Retina (tissue), 1 donor: ENCODE data around the gene SETBP1.

ENCODE experiments used
- DNase-seq: peaks from one replicate; pipeline ENCODE4 v3.0.0-alpha.2; 2016

SETBP1 gene

GRCh38 chr18:44733069-44733753 is 52.5 kb downstream of the SETBP1 start:
- DNase-seq, result peak; percentile 37

DNA sequence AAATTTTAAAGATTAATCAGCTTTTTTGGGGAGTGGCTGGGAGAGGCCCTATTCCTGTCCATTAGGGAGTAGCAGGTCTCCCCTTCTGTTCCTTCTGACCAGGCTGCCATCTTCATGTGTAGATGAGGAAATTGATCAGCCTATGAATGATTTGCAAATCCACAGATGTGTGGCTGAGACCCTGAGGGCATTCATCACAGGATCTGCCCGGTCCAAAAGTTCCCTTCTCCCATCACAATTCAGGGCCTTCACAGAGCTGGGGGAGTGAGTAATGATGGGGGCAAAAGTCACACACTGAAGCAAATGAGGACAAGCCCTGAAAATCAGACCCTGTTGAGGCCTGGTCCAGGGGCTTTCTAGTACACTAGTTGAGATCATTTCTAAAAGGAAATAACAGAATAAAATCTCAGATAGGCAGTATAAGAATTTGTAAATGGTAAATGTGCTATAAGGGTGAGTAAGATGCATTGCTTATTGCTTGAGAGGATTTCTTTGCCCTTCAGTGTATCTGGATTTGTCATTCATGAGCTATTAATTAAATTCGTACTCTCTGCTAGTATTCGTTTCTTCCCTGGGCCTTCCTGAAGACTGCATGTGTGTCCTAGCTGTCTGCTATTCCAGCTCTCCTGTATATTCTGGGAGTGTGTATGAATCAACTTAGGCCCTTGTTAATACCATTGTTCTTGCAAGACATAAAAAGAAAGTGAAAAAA is 53.2 kb downstream of the SETBP1 start:
- DNase-seq, result no peak

- DNase-seq, result no peak
Observed at GRCh38 chr18:44735096-44735495, 54.4 kb downstream of the SETBP1 start.

- no peak for DNase-seq
Observed at GRCh38 chr18:44736664-44737380, 56.1 kb downstream of the SETBP1 start.

DNA sequence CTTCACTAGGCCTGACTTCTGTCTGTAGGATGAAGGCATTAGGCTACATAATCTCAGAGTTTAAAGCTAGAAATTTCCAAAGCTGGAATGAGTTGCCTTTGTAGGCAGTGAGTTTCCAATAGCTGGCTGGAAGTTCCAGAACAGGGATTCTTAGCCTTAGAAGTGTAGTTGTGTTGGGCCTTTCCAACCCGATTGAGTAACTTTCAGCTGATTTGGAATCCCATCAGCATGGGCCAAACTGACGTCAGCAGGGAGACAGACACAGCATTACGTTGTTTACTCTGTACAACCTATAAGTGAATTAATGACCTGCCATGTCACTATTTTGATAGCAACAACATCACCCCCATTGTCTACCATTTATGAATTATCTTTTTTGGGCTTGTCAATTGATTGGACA is 56.9 kb downstream of the SETBP1 start:
- no peak for DNase-seq

GRCh38 chr18:44740000-44740399 is 59.3 kb downstream of the SETBP1 start:
- DNase-seq, result no peak

GRCh38 chr18:44741085-44741484 is 60.4 kb downstream of the SETBP1 start:
- no peak for DNase-seq

DNA sequence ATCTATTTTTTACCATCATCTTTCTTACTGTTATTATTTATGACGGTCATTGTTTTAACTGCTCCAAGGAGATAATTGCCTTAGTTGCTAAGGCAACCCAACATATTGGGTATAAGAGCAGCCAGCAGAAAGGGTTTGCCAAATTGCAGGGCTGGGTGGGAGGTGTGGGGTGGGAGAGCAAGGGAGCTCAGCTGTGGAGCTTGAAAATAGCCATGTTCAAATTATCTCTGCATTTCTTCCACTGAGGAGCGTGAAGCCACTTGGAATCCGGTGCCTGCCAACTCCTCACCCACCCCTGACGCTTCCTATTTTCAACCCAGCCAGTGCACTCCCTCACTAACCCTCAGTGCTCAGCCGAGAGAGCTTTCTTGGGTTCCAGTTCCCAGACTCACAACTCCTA is 60.8 kb downstream of the SETBP1 start:
- no peak for DNase-seq

DNA sequence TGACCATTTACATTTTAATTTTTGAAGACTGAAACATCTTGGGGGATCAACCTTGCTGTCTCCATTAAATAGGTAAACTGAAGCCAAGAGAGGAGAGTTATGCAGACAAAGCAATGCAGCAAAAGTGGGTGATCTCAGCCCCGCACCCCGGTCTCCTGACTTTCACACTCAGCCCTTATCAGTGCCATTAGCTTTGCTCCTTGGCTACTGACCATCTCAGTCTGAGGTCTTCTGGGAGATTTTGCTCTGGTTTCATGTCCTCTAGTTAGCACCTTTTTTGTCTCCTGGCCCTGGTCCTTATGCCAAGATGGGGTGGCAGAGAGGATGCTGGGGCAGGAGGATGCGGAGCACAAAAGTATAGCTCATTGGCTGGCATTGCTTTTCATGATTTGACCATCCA is 61.4 kb downstream of the SETBP1 start:
- peak; percentile 11 for DNase-seq

GRCh38 chr18:44742718-44743311 is 62.1 kb downstream of the SETBP1 start:
- peak; percentile 64 for DNase-seq

GRCh38 chr18:44743631-44744030 is 62.9 kb downstream of the SETBP1 start:
- DNase-seq, result no peak

GRCh38 chr18:44744161-44745121 is 63.8 kb downstream of the SETBP1 start:
- peak; percentile 94 for DNase-seq

DNA sequence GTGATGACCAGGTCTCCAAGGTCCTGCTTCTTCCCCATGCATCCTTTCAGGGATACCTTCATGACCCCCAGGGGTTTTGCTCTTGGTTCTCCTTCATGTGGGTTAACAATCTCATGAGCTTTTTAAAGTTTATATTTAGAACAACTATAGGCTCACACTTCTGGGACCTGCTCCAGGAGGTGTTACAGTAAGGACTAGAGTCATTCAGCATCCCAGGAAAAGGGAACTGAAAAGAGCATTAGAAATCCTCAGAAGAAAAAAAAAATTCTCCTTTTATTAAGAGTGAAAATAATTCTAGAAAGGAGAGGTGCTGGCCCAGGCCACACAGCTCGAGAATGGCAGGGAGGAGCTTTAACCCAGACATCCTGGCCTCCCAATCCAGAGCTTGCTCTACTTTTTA is 66.5 kb downstream of the SETBP1 start:
- no peak for DNase-seq

DNA sequence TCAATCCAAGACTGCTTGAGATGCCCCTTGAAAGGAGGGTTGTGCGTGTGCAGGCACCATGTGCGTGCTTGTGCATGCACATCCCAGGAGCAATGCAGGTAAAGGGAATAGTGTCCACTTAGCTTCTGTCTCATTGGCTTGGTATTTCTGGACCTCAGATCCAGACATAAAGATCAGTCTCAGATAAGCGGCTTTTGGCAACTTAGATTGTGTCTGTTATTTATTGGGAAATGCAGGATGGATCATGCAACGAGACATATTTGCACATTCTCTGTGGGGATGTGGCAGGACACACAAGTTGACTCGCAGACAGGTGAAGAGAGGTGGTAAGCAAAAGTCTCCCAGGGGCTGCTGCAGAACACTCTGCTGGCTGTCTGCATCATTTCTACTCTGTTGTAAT is 67.9 kb downstream of the SETBP1 start:
- no peak for DNase-seq

GRCh38 chr18:44750774-44751173 is 70.1 kb downstream of the SETBP1 start:
- DNase-seq, result no peak

DNA sequence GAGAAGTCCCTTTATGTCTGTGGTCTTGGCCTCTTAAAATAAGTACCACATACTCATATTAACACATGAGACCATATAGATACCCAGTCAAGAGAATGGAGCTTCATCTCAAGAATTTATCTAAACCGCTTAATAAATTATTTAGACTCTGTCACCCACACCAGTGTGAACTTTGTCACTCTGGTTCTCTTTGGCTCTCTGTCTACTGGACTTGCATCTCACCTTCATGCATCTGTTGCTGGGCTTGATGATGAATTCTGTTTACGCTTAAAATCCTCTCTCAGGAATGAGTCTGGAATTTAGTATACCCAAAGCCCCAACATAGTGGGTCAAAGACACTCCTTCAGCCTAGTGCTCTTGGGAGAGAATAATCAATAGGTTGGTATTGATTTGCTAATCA is 73.9 kb downstream of the SETBP1 start:
- no peak for DNase-seq

GRCh38 chr18:44758861-44759631 is 78.4 kb downstream of the SETBP1 start:
- DNase-seq, result no peak

- no peak for DNase-seq
Observed at GRCh38 chr18:44759925-44760342, 79.2 kb downstream of the SETBP1 start.

- DNase-seq, result no peak
Observed at GRCh38 chr18:44761812-44762211, 81.1 kb downstream of the SETBP1 start.

GRCh38 chr18:44763327-44763726 is 82.6 kb downstream of the SETBP1 start:
- DNase-seq, result no peak

GRCh38 chr18:44764863-44765262 is 84.2 kb downstream of the SETBP1 start:
- no peak for DNase-seq

GRCh38 chr18:44765456-44765855 is 84.8 kb downstream of the SETBP1 start:
- DNase-seq, result no peak
